Astrocyte of the spinal cord (primary cell): ENCODE results near the gene MCFD2.

ENCODE experiments used
- DNase-seq: peaks from one replicate; pipeline ENCODE4 v3.0.0; 2011; ENCODE audit warnings: low read depth, low spot score
- H3K4me3 ChIP-seq: 2 replicates; pipeline ENCODE4 v1.5.1; 2011; ENCODE audit warnings: low read depth, mild to moderate bottlenecking, low read length, moderate library complexity
- in situ Hi-C: cut with HindIII; loops from 2 replicates; pipeline ENCODE4 v1.10.0; 2017; ENCODE audit warnings: low sequenced_read_pairs
- TF ChIP-seq, protein P1 (sequence below): IDR thresholded peaks from 2 replicates; pipeline ENCODE4 v1.5.1; 2012; ENCODE audit warnings: low read depth, mild to moderate bottlenecking, low read length, inconsistent platforms

The MCFD2 gene

DNA sequence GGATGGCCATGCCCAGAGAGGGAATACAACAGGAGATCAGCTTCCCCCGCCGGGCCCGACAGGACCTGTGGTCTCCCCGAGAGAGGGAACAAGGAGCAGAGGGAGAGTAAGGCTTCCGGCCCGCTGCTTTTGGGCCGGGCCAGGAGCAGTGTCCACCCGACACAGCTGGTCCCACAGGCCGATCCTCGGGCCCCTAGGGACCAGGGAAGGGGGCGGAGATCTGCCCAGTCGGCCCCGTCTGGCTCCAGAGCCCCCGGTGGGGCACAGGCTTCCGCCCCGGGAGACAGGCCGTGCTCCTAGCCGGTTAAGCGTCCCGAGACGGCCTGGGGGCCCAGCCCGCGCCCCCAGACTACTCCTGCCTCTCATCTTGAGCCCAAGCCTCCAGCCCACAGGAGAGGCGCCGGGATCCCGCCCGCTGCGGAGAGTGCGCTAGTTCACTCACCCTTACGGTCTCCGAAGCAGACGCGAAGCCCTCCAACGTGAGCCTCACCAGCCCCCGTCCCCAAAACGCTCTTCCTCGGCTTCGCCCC lies at the start of gene MCFD2:
MCFD2 (minus strand) TSS at position 526 of the 530 bp plus-strand sequence. CDS start 6,635 bp downstream, outside the sequence.
- H3K4me3 ChIP-seq = peak within 1 kb of the TSS; percentile 97
- no peak for DNase-seq
- TF ChIP-seq, protein P1, sequence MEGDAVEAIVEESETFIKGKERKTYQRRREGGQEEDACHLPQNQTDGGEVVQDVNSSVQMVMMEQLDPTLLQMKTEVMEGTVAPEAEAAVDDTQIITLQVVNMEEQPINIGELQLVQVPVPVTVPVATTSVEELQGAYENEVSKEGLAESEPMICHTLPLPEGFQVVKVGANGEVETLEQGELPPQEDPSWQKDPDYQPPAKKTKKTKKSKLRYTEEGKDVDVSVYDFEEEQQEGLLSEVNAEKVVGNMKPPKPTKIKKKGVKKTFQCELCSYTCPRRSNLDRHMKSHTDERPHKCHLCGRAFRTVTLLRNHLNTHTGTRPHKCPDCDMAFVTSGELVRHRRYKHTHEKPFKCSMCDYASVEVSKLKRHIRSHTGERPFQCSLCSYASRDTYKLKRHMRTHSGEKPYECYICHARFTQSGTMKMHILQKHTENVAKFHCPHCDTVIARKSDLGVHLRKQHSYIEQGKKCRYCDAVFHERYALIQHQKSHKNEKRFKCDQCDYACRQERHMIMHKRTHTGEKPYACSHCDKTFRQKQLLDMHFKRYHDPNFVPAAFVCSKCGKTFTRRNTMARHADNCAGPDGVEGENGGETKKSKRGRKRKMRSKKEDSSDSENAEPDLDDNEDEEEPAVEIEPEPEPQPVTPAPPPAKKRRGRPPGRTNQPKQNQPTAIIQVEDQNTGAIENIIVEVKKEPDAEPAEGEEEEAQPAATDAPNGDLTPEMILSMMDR = no peak
- in situ Hi-C loops = no loop called here

DNA sequence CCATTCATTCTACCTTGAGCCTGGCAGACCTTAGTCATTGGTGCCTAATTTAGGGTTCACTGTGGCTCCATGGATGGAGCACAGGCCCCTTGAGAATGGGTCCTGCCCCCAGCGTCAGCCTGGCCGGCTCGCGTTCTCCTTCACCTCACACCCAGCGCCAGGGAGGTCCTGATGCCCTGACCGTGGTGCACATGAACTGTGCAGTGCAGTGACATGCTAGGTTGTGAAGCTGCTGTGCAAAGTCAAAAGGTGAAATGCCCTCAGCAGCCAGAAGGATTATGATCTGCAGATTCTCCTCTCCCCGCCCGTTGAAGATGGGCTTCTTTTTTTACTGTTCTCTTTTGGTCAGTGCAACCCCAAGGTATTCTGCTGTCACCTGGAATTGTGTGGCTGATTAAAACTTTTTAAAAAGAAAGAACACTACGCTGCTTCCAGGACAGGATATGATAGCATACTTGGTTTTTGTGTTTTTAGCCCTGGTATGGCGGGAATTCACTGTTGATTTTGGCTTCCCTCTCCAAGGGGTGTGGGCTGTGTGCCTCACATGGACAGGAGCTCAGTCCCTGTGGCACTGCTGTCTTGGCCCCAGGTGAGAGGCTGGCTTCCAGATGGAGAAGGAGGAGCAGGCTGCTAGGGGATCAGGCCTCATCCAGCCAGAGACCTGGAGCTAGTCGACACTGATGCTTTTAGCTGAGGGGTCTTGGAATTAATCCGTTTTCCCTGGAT lies 49.4 kb upstream of the MCFD2 start:
- H3K4me3 ChIP-seq = no peak overlapping the region
- in situ Hi-C loops = no loop called here
- DNase-seq = peak; percentile 45
- TF ChIP-seq, protein P1 = no peak

DNA sequence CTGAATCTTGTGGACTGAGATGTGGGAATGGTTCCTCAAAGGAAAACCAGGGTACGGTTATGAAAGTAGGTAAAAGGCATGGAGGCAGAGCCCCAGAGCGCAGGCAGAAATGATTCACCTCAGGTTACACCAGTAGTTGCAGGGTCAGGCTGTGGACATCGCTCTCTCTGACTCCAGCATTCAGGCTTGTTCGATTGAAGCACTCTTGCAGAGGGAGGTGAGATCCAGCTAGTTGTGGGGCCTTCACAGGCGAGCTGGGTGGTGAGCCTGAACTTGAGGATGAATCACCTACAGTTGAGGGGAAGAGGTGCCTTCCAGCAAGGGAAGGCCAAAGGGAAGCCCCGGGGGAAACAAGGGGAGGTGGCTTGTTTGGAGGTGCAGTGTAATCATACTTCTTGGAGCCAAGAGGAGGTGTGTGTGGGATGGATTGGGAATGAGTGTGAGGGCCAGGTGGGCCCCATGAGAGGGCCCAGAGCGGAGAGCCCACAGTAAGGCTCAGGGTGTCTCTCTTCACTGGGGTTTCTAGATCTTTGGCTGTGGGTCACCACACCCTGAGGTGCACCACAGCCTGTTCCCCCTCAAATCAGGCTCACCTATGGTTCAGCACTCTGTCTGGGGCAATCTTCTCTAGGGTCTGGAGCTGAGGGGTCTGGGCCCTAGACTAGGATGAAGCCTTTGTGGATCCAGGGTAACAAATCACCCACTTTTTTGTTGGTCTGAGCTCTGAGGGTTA lies 48.5 kb upstream of the MCFD2 start:
- no peak for DNase-seq
- H3K4me3 ChIP-seq = no peak overlapping the region
- in situ Hi-C loops = no loop called here
- TF ChIP-seq, protein P1 = no peak

DNA sequence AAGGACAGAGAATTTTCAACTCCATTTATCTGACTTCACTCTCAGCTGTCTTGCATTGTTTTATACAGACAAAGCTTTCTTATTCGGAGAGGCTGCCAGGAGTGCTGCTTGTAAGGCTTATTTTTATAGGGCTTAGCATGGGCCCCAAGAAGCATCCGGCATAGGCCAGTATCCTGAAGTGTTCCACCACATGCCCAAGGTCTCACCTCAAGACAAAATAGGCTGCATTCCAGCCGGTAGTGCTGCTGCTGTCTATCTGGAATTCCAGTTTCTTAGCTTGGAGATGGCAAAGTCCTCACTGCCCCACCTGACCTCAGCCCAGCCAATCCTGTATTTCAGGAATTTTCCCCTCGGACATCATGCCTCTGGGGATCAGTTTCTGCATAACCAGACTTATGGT lies 47.6 kb upstream of the MCFD2 start:
- DNase-seq = no peak
- in situ Hi-C loops = no loop called here
- TF ChIP-seq, protein P1 = no peak
- H3K4me3 ChIP-seq = no peak overlapping the region

DNA sequence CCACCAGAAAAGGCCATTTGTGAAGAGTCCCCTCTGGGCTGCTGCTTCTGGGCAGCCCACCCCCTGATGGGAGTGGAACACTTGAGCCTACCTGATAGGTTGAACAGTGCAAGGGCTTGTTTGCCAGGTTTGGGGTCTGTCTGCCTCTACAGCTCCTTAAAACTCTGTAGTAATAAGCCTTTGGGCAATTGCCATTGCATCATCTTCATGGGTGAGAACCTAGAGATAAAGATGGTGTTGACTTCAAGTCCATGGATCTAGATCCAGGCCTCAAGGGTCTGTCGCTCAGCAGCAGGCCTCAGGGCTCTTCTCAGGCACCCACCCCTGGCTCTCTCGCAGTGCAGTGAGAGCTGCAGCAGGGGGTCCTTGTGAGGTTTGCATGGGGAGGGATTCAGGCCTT lies 47.1 kb upstream of the MCFD2 start:
- TF ChIP-seq, protein P1 = no peak
- H3K4me3 ChIP-seq = no peak overlapping the region
- in situ Hi-C loops = no loop called here
- DNase-seq = no peak

DNA sequence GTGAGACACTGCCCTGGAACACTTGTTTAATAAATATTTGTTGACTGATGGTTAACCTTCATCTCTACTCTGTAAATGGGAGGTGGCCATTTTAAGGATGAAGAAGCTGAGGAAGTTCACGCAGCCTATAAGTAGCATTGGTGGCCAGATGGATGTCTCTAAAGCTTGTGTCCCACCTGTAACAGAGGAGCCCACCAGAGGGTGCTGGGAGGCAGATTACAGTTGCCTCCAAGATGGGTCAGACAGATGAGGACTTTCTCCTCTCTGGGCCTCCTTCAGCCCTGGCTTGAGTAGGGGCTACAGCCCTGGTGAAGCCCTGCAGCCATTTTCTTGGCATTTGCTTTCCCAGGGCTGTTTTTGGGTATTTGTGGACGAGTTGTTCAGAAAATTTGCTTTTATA lies 45.0 kb upstream of the MCFD2 start:
- DNase-seq = no peak
- TF ChIP-seq, protein P1 = no peak
- in situ Hi-C loops = no loop called here
- H3K4me3 ChIP-seq = no peak overlapping the region
